Measurements from ENCODE around the gene PYROXD2.

PYROXD2 gene

DNA sequence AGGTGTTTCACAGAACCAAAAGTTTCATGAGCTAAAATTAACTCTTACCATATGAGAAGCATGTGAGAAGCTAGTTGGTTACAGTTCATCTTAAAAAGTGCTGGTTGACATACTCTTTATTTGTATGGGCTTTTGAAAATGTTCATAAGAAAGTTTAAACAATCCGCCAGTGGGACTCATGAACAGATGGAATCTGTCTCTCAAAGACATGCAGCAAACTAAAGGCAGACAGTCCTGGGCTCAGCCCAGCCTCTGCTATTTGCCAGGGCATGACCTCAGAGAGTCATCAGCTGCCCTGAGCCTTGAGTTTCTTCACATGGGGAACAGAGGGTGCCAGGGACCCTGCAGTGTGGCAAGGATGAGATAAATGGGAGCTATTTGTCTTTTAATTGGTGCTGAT lies 3.2 kb downstream of the PYROXD2 start:
- no peak for DNase-seq

DNA sequence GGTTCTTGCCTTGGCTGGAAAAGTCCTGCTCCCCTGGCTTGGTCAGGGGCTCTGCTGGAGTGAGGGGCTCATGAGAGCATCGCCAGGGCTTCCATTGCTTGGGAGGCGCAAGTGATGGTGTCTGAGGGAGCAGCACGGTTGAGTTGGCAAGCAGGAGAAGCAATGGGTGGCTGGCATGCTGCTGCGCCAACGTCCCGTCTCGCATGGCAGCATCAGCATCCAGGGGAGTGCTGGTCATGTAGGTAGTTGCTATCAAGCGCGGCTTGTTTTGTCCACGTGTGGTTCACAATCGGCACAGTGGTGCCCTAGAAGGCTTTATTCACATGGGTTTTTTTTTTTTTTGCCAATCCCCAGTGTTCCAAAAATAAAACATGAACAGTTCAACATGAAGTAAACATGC lies 3.8 kb downstream of the PYROXD2 start:
- no peak for DNase-seq

- DNase-seq, result no peak
Observed at GRCh38 chr10:98410759-98411158, 4.2 kb downstream of the PYROXD2 start.

DNA sequence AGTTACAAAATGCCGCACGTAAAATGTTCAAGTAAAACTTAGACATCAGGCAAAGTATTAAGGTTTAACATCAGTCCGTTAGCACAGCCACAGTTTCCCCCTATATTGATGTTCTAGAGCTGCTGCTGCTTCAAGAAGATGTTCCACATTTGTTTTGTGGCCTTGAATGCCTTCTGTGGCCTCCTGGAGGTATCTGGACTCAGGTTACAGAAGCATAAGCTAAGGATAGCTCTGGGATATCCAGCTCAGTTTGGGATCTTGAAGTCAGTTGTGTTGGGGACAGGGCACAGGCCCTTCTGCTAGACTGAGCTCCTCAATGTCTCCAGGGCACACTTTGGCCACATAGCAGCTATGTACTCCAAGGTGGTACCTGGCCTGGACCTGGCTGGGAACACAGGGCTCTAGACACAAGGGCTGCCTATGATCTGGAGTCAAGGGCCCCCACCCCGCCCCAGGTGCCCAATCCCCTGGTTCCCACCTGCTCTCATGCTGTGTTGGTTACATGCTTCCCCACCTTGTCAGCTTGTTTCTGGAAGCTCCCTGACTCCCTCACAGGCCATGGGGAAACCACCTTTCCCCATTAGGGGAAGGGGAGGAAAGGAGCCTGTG lies 4.7 kb downstream of the PYROXD2 start:
- no peak for DNase-seq

GRCh38 chr10:98408799-98409198 lies 6.2 kb downstream of the PYROXD2 start:
- DNase-seq, result no peak

GRCh38 chr10:98407744-98408241 lies 7.2 kb downstream of the PYROXD2 start:
- DNase-seq, result no peak

- DNase-seq, result no peak
Observed at GRCh38 chr10:98407017-98407743, 7.8 kb downstream of the PYROXD2 start.

GRCh38 chr10:98405422-98405821 lies 9.6 kb downstream of the PYROXD2 start:
- no peak for DNase-seq

DNA sequence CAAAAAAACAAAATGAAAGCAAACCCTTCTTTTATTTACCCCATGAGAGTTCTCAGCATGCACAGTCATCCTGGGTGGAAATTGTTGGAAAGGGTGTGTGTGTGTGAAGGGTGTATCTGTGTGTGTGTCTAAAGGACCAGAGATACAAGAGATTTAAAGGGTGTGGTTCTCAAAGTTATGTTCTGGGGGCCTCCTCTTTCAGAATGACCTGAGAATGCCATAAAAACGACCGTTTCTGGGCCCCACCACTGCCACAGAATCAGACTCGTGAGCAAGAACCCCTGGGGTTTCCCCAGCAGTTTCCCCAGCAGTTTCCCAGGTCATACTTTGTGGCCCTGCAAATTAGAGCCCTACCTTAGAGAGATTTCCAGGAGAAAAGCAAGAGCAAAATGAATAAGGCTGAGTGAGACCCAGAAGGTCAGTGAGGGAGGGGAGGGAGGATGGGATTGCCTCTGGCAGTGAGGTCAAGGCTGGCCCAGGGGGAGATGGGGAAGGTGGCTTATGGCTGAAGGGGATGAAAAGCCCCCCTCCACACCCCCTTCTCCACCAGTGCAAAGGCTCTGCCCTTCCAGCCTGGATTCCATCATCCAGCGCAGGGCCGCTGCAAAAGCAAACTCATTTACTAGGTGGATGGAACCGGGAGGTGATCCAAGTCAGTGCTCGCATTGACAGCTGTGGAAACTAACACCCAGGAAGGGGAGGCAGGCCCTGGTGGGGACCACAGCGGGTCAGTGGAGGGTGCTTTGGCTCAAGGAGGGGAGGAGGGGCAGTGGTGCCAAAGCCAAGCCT lies 10.2 kb downstream of the PYROXD2 start:
- DNase-seq, result no peak

DNA sequence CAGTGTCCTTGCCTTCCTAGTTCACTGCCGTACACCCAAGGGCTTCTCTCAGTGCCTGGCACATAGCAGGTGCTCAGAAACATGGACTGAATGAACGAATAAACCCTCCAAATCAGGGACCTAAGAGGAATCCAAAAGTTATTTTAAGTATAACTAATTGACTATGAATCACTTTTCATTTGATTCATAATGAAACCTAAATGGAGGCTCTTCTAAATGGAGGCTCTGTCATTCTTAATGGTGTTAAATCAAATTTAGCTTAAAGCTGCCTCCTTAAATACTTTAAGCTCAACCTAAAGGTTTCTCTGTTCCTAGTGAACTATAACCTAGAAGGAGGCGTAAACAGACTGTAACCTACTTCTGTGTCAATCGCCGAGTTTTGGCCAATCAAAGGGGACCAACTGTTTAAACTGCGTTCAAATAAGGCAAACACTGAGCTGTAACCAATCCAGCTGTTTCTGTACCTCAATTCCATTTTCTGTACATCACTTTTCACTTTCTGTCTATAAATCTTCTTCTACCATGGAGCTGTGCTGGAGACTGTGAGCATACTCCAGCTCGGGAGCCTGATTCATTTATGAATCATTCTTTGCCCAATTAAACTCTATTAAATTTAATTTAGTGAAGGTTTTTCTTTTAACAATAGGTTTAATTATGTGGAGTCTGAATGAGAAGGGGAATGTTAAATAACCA lies 11.0 kb downstream of the PYROXD2 start:
- DNase-seq, result no peak

DNA sequence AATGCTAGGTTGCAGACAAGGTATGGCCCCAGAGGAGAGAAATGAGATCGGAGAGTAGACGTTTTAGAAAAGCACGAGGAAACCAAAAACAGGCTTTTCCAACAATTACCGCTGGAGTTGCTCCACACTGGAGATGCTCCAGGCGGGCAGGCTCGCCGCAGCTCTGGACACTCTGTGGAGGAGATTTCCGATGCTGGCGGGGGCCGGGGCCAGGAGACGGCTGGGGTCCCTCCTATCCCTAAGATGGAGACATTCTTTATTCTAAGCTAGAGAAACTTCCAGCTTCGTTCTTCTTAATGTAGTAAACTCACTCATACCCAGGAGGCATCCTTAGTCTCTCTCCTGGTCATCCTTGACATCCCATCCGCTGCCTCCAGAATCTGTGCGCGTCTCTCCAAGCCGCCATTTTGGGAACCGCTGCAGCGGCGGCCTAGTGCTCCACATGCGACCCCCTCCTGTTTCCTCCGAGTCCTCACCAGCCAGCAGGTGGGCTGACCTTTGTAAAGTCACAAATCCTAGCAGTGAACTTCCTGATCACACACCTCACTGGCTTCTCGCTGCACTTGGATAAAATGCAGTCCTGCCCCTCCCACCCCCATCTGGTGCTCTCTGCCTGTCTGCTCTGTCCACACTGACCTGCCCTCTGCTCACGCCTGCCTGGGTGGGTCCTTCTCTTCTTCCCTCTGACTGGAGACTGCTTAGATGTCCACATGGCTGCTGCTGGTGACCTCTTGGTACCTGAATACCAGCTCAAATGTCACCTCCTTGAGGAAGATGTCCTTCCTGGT lies 11.9 kb downstream of the PYROXD2 start:
- DNase-seq, result no peak

- no peak for DNase-seq
Observed at GRCh38 chr10:98402478-98402877, 12.5 kb downstream of the PYROXD2 start.

DNA sequence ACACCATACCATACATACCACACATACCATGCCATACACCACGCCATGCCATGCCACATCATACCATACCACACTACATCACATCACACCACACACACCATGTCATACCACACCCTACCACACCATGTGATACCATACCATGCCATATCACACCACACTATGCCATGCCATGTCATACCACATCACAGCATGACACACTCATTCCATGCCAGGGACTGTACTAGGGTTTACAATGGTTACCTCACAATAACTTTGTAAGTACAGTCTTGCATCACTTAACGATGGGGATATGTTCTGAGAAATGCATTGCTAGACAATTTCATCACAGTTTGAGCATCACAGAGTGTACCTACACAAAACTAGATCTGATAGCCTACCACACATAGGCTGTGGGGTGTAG lies 14.5 kb downstream of the PYROXD2 start:
- DNase-seq, result no peak

- DNase-seq, result no peak
Observed at GRCh38 chr10:98399784-98400183, 15.2 kb downstream of the PYROXD2 start.

- DNase-seq, result no peak
Observed at GRCh38 chr10:98397089-98397600, 17.8 kb downstream of the PYROXD2 start.

DNA sequence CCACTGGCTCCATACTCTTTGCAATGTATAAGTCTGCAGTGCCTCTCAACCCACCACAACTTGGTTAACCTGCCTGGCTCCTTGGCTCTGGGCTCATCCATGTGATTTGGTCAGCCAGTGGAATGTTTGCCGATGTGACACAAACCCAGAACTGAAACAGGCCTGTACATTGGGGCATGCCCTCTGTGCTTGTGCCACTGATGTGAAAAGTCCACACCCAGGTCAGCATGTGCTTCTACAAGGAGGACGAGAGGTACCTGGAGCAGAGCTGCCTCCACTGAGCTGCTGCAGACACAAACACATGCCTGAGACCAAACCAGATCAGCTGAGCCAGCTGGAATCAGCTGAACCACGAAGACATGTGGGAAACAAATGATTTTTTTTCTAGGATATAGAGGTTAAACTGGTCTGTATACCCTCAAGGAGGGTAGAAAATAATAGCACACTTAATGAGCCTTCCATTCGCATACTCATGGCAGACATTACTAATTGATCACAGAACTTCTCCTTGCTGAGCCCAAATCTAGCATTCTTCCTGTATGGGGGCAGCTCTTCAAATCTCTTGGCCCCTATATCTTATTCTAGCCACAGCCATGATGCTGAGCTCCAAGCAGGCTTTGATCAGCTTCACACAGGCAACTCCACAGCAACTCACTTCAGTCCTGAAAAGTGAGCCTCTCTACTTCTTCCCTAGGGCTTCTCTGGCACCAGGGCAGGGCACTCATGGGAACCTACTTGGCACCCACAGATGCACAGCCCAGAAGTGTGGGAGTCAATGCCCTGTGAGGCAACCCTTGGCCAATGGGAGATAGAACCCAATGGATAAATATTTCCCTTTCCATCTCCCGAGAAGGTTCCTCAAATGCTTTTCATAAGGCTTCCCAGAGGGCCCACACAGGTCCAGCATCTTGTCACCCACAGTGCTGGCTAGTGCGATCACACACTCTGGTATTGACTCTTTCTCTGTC lies 18.6 kb downstream of the PYROXD2 start:
- no peak for DNase-seq

- no peak for DNase-seq
Observed at GRCh38 chr10:98394851-98395440, 20.0 kb downstream of the PYROXD2 start.

DNA sequence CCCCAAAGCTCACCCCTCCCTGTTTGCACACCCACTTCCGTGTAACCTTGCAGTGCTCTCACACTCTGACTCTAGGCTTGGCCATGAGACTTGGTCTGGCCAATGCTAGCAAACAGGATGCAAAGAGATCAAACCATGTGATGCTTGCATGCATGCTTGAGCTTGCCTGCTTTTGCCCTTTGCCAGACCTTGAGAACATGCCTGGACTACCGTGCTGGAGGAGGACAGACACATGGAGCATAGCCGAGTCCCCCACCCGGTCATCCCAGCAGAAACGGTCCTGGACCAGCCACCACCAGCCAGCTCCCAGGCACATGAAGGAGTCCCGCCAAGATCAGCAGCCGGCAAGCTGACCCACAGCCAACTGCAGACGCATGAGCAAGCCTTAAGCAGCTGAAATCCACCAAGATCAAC lies 23.4 kb downstream of the PYROXD2 start:
- peak; percentile 26 for DNase-seq

- no peak for DNase-seq
Observed at GRCh38 chr10:98391065-98391464, 23.9 kb downstream of the PYROXD2 start.

GRCh38 chr10:98390406-98390805 lies 24.6 kb downstream of the PYROXD2 start:
- no peak for DNase-seq

All from NCI-H510A treated with DMSO at 0.1 percent for 48 hours (cell line).